Prostate gland (tissue), 2 donors: ENCODE data around the gene PCDHGC5. TPM values are rescaled to one million over a fixed set of nuclear protein-coding genes. Genes with fewer than 3 reads are reported as not detected.

Source experiments
- DNase-seq: peaks from one replicate; pipeline ENCODE4 v3.0.0-alpha.2; 2019; ENCODE audit warnings: low spot score
- H3K27ac ChIP-seq, 2 donors: fragments of 200-600 bp; sonication (generic); 2 replicates each; pipeline ENCODE4 v1.5.1; 2017 to 2019
- H3K27me3 ChIP-seq: fragments of 200-600 bp; sonication (generic); replicated peaks from 2 replicates; pipeline ENCODE4 v1.5.1; 2019; ENCODE audit not compliant: insufficient read depth
- H3K36me3 ChIP-seq, 2 donors: fragments of 200-600 bp; sonication (generic); 1 replicate in 1 of 2; 2 replicates in 1 of 2; pipeline versions ENCODE4 v1.5.1 to v1.8.1; 2017 to 2019
- H3K4me1 ChIP-seq: fragments of 200-600 bp; sonication (generic); replicated peaks from 2 replicates; pipeline ENCODE4 v1.5.1; 2019
- H3K4me3 ChIP-seq, 2 donors: fragments of 200-600 bp; sonication (generic); 2 replicates each; pipeline ENCODE4 v1.5.1; 2017 to 2019
- H3K9me3 ChIP-seq: fragments of 200-600 bp; sonication (generic); 2 replicates; pipeline ENCODE4 v1.5.1; 2017
- CTCF ChIP-seq, 4 experiments: fragments of 200-600 bp in 2 of 4; fragments of 450-650 bp in 2 of 4; sonication (generic) in 2 of 4; IDR thresholded peaks; 1 replicate in 3 of 4; 2 replicates in 1 of 4; pipeline ENCODE4 v1.5.1; 2016 to 2019; ENCODE audit warnings: antibody characterized with exemption in 4 of 4, mild to moderate bottlenecking in 2 of 4, moderate library complexity in 2 of 4
- POLR2A ChIP-seq: fragments of 450-650 bp; IDR thresholded peaks from one replicate; pipeline ENCODE4 v1.6.1; 2016; ENCODE audit warnings: antibody characterized with exemption, mild to moderate bottlenecking
- POLR2AphosphoS5 ChIP-seq: sonication (generic); formaldehyde crosslinking; IDR thresholded peaks from one replicate; pipeline ENCODE4 v1.6.1; 2017; ENCODE audit warnings: antibody characterized with exemption
- WGBS: methylation state at CpG from one replicate; pipeline ENCODE4 v1.1.5; 2018; 5-methylcytosine and 5-hydroxymethylcytosine counted together
- intact Hi-C: fragments of 100-400 bp; cut with DNase I; formaldehyde crosslinking; loops from one replicate; pipeline ENCODE4 v1.14.2; 2022
- total RNA-seq, 2 donors: library from RNA; depleted of rRNA; stranded (reverse); fragments of >200 nt; gene quantifications; one replicate each; pipeline ENCODE4 v1.1.0, GENCODE V29; 2016

The PCDHGC5 gene
- total RNA-seq, 2 donors from 2014 or later, result 0.96 to 2.7 TPM

GRCh38 chr5:141517312-141517711 lies 28.4 kb downstream of the PCDHGC5 start:
- TF ChIP-seq CTCF (IDR thresholded peaks at IDR 0.05) (no peak), POLR2A (no peak), POLR2AphosphoS5 (no peak)
- no peaks in the 10 kb centered on the region for H3K9me3 ChIP-seq
- H3K4me1 ChIP-seq, result peaks cover 4% of the 10 kb centered on the region
- no peak overlapping the region for H3K4me3 ChIP-seq
- no peak for DNase-seq
- no peaks in the 10 kb centered on the region for H3K27me3 ChIP-seq
- WGBS, result 80% methylated on average over 8 of the region's 8 CpGs
- intact Hi-C loops, result no loop called here
- H3K27ac ChIP-seq, result no peak overlapping the region
- H3K36me3 ChIP-seq, result no peaks in the 10 kb centered on the region

GRCh38 chr5:141517880-141518617 lies 29.2 kb downstream of the PCDHGC5 start:
- Histone ChIP-seq H3K4me3 (no peak overlapping the region), H3K9me3 (no peaks in the 10 kb centered on the region), H3K4me1 (peaks cover 4% of the 10 kb centered on the region), H3K36me3 (no peaks in the 10 kb centered on the region), H3K27me3 (no peaks in the 10 kb centered on the region), H3K27ac (no peak overlapping the region)
- DNase-seq, result no peak
- TF ChIP-seq POLR2AphosphoS5, result no peak
- no peak for TF ChIP-seq CTCF (IDR thresholded peaks at IDR 0.05)
- TF ChIP-seq POLR2A, result no peak
- 82% methylated on average over 11 of the region's 11 CpGs for WGBS
- intact Hi-C loops, result no loop called here

GRCh38 chr5:141518618-141519015 lies 29.7 kb downstream of the PCDHGC5 start:
- Histone ChIP-seq H3K27me3 (no peaks in the 10 kb centered on the region), H3K27ac (no peak overlapping the region), H3K9me3 (no peaks in the 10 kb centered on the region), H3K4me3 (no peak overlapping the region), H3K4me1 (peaks cover 4% of the 10 kb centered on the region), H3K36me3 (no peaks in the 10 kb centered on the region)
- intact Hi-C loops, result no loop called here
- no peak for TF ChIP-seq CTCF (IDR thresholded peaks at IDR 0.05)
- no peak for TF ChIP-seq POLR2AphosphoS5
- no peak for TF ChIP-seq POLR2A
- 95% methylated on average over 1 of the region's 1 CpG for WGBS
- no peak for DNase-seq

GRCh38 chr5:141519605-141520565 lies 31.0 kb downstream of the PCDHGC5 start:
- Histone ChIP-seq H3K4me1 (no peaks in the 10 kb centered on the region), H3K27ac (no peak overlapping the region)
- intact Hi-C loops, result loop anchor here (10.0 kb wide), 1 partner anchor 105 kb away; the partner anchor contains the start of genes PCDHGA10 and PCDHGB7

More at GRCh38 chr5:141519605-141520565, 31.0 kb downstream of the PCDHGC5 start:
- WGBS, result 79% methylated on average over 3 of the region's 3 CpGs
- Histone ChIP-seq H3K27me3 (no peaks in the 10 kb centered on the region), H3K9me3 (no peaks in the 10 kb centered on the region), H3K4me3 (no peak overlapping the region), H3K36me3 (no peaks in the 10 kb centered on the region)
- DNase-seq, result no peak
- TF ChIP-seq POLR2A, result no peak
- no peak for TF ChIP-seq CTCF (IDR thresholded peaks at IDR 0.05)
- no peak for TF ChIP-seq POLR2AphosphoS5
